ENCODE results near the gene CCDC86.
A peak's percentile ranks its signal among the peaks of the same experiment; 100 is the strongest.

CCDC86 gene

DNA sequence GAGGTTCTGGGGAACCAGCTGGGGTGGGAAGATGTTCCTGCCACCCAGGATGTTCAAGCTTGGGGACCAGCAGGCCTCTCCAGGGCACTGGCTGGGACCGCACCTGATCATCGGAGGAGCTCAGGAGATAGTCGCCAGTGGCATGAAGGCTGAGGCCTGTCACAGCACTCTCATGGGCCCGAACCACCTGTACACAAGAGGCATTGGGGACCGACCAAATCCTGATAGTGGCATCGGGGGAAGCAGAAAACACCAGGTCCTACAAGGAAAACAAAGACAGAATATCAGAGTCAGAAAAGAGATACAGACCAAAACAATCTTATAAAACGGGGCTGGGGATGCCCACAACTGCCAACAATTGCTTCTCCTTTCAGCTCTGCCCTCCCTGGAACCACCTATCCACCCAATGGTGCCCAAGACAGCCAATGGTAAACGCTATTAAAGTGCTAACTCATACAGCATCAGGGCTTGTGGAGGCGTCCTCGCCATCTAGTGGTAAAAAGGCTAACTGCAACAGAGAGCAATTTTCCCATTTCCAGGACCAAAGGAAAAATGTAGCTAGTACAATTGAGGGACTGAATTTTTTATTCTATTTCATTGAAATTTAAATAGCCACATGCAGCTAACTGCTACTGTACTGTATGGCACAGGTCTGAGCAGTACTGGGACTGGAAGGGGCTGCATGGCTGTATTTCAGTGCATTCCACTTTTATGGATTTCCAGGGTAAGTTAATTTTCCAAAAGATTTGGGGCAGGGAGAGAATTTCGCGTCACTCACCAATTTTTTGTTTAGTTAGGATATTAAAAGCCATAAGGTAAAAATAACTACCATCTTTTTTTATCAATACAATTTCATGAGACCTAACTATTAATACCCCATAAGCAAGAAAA is 57.4 kb downstream of the CCDC86 start:
- peak; percentile 47 for DNase-seq

- no peak for DNase-seq
Observed at GRCh38 chr11:60899977-60900376, 58.1 kb downstream of the CCDC86 start.

Data from NCI-H146 (cell line).